Activated CD4-positive, CD25-positive, alpha-beta regulatory T cell treated with anti-CD3 and anti-CD28 coated beads, Interleukin-2, amount 50 U/mL, for 16 hours (primary cell): ENCODE data around the gene KATNA1.

Experiments used
- DNase-seq: peaks from one replicate; pipeline ENCODE4 v3.0.0-alpha.2; 2020; ENCODE audit warnings: low read depth, low spot score

The KATNA1 gene

GRCh38 chr6:149608381-149608982 is 40.0 kb downstream of the KATNA1 start:
- DNase-seq: no peak

GRCh38 chr6:149600508-149600907 is 48.0 kb downstream of the KATNA1 start:
- DNase-seq: no peak

GRCh38 chr6:149593408-149593807 is 55.1 kb downstream of the KATNA1 start:
- DNase-seq: no peak

GRCh38 chr6:149592983-149593382 is 55.5 kb downstream of the KATNA1 start:
- DNase-seq: no peak

- DNase-seq: no peak
Measured at GRCh38 chr6:149586149-149586548, 62.4 kb downstream of the KATNA1 start.

- no peak for DNase-seq
Measured at GRCh38 chr6:149581349-149581748, 67.2 kb downstream of the KATNA1 start.

GRCh38 chr6:149580880-149581279 is 67.6 kb downstream of the KATNA1 start:
- DNase-seq: no peak

- no peak for DNase-seq
Measured at GRCh38 chr6:149567945-149568585, 80.4 kb downstream of the KATNA1 start.

GRCh38 chr6:149567194-149567586 is 81.3 kb downstream of the KATNA1 start:
- no peak for DNase-seq

GRCh38 chr6:149566410-149567193 is 81.9 kb downstream of the KATNA1 start:
- peak; percentile 23 for DNase-seq

GRCh38 chr6:149565527-149566409 is 82.7 kb downstream of the KATNA1 start, which contains the start of gene GINM1:
GINM1 (plus strand) TSS chr6:149566375; CDS start chr6:149566415, 40 bp downstream.
- peak; percentile 91 for DNase-seq

GRCh38 chr6:149563928-149564325 is 84.6 kb downstream of the KATNA1 start:
- no peak for DNase-seq

GRCh38 chr6:149563203-149563927 is 85.1 kb downstream of the KATNA1 start:
- DNase-seq: no peak

- no peak for DNase-seq
Measured at GRCh38 chr6:149560736-149561135, 87.8 kb downstream of the KATNA1 start.

GRCh38 chr6:149559389-149559788 is 89.1 kb downstream of the KATNA1 start:
- DNase-seq: no peak

- no peak for DNase-seq
Measured at GRCh38 chr6:149558029-149558428, 90.5 kb downstream of the KATNA1 start.

GRCh38 chr6:149551920-149552319 is 96.6 kb downstream of the KATNA1 start:
- no peak for DNase-seq

- DNase-seq: peak; percentile 92
Measured at GRCh38 chr6:149545754-149546471, 102.6 kb downstream of the KATNA1 start, which contains the start of gene PPIL4. PPIL4 (minus strand) TSS chr6:149546043; CDS start chr6:149546005, 38 bp downstream.

GRCh38 chr6:149545258-149545753 is 103.2 kb downstream of the KATNA1 start:
- peak; percentile 54 for DNase-seq
